Measurements from ENCODE around the gene LSM6. TPM values are rescaled to one million over a fixed set of nuclear protein-coding genes. Genes with fewer than 3 reads are reported as not detected.

LSM6 gene
- total RNA-seq, 1 experiment from 2014 or later = 76.3 TPM

GRCh38 chr4:146229406-146229805 is 53.9 kb downstream of the LSM6 start:
- H3K4me1 ChIP-seq (ENCODE audit: insufficient read depth, low read length) = no peaks in the 10 kb centered on the region
- H3F3A ChIP-seq (ENCODE audit: low read length, unreplicated experiment) = no peaks in the 10 kb centered on the region
- no peaks in the 10 kb centered on the region for H4K20me1 ChIP-seq (ENCODE audit: low read length)
- no peak overlapping the region for H3K4me3 ChIP-seq (ENCODE audit: low read length)
- ChIA-PET POLR2A (ENCODE audit: unreplicated experiment) (no interaction called here), CTCF (no interaction called here)
- H3K79me2 ChIP-seq (ENCODE audit: low read length) = no peaks in the 10 kb centered on the region
- no peaks in the 10 kb centered on the region for H3K36me3 ChIP-seq (ENCODE audit: low read depth, low read length)
- intact Hi-C loops (cut with micrococcal nuclease) = no loop called here
- no TSS peak for BruUV-seq (replicated peaks)
- ATAC-seq (no peak), DNase-seq (no peak)
- H3K9me3 ChIP-seq (ENCODE audit: low read length) = no peaks in the 10 kb centered on the region
- TF ChIP-seq EZH2 (IDR thresholded peaks at IDR 0.05; ENCODE audit: low read length, unreplicated experiment) (no peak), EZH2phosphoT487 (IDR thresholded peaks at IDR 0.05; ENCODE audit: borderline replicate concordance, low read length) (no peak)
- TF ChIP-seq, protein P1, sequence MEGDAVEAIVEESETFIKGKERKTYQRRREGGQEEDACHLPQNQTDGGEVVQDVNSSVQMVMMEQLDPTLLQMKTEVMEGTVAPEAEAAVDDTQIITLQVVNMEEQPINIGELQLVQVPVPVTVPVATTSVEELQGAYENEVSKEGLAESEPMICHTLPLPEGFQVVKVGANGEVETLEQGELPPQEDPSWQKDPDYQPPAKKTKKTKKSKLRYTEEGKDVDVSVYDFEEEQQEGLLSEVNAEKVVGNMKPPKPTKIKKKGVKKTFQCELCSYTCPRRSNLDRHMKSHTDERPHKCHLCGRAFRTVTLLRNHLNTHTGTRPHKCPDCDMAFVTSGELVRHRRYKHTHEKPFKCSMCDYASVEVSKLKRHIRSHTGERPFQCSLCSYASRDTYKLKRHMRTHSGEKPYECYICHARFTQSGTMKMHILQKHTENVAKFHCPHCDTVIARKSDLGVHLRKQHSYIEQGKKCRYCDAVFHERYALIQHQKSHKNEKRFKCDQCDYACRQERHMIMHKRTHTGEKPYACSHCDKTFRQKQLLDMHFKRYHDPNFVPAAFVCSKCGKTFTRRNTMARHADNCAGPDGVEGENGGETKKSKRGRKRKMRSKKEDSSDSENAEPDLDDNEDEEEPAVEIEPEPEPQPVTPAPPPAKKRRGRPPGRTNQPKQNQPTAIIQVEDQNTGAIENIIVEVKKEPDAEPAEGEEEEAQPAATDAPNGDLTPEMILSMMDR (conservative IDR thresholded peaks at IDR 0.05; ENCODE audit: low read depth, low read length) = no peak
- H3K9me2 ChIP-seq (replicated peaks; ENCODE audit: low read length) = no peaks in the 10 kb centered on the region
- H3K4me2 ChIP-seq (ENCODE audit: low read length) = no peak overlapping the region
- no peaks in the 10 kb centered on the region for H3K27me3 ChIP-seq (ENCODE audit: low read length)
- no peak overlapping the region for H2AFZ ChIP-seq (ENCODE audit: low read length)
- H3K9ac ChIP-seq (ENCODE audit: low read length) = no peak overlapping the region
- H3K27ac ChIP-seq (ENCODE audit: low read length) = no peak overlapping the region

- Histone ChIP-seq H3K4me3 (ENCODE audit: low read length) (no peak overlapping the region), H3K36me3 (ENCODE audit: low read depth, low read length) (no peaks in the 10 kb centered on the region), H4K20me1 (ENCODE audit: low read length) (no peaks in the 10 kb centered on the region), H3K79me2 (ENCODE audit: low read length) (no peaks in the 10 kb centered on the region), H3K27me3 (ENCODE audit: low read length) (no peaks in the 10 kb centered on the region), H3K9me2 (replicated peaks; ENCODE audit: low read length) (no peaks in the 10 kb centered on the region), H3K9ac (ENCODE audit: low read length) (no peak overlapping the region), H3F3A (ENCODE audit: low read length, unreplicated experiment) (no peaks in the 10 kb centered on the region), H3K27ac (ENCODE audit: low read length) (no peak overlapping the region), H3K4me1 (ENCODE audit: insufficient read depth, low read length) (no peaks in the 10 kb centered on the region), H3K9me3 (ENCODE audit: low read length) (no peaks in the 10 kb centered on the region), H2AFZ (ENCODE audit: low read length) (no peak overlapping the region), H3K4me2 (ENCODE audit: low read length) (no peak overlapping the region)
- TF ChIP-seq EZH2 (IDR thresholded peaks at IDR 0.05; ENCODE audit: low read length, unreplicated experiment) = no peak
- no peak for TF ChIP-seq EZH2phosphoT487 (IDR thresholded peaks at IDR 0.05; ENCODE audit: borderline replicate concordance, low read length)
- TF ChIP-seq, protein P1 (conservative IDR thresholded peaks at IDR 0.05; ENCODE audit: low read depth, low read length) = no peak
- ChIA-PET POLR2A (ENCODE audit: unreplicated experiment) (no interaction called here), CTCF (no interaction called here)
- intact Hi-C loops (cut with micrococcal nuclease) = no loop called here
- peak; percentile 58 for ATAC-seq
- peak; percentile 75 for DNase-seq
- BruUV-seq (replicated peaks) = no TSS peak
Measured at GRCh38 chr4:146232131-146232722, 56.7 kb downstream of the LSM6 start.

GRCh38 chr4:146235654-146236177 is 60.2 kb downstream of the LSM6 start:
- Histone ChIP-seq H3K9ac (ENCODE audit: low read length) (no peak overlapping the region), H3K4me1 (ENCODE audit: insufficient read depth, low read length) (peaks cover 3% of the 10 kb centered on the region), H3K9me3 (ENCODE audit: low read length) (no peaks in the 10 kb centered on the region), H3K27ac (ENCODE audit: low read length) (no peak overlapping the region), H3K79me2 (ENCODE audit: low read length) (no peaks in the 10 kb centered on the region), H3K36me3 (ENCODE audit: low read depth, low read length) (no peaks in the 10 kb centered on the region), H3F3A (ENCODE audit: low read length, unreplicated experiment) (no peaks in the 10 kb centered on the region), H3K27me3 (ENCODE audit: low read length) (no peaks in the 10 kb centered on the region), H3K4me2 (ENCODE audit: low read length) (no peak overlapping the region), H2AFZ (ENCODE audit: low read length) (no peak overlapping the region), H4K20me1 (ENCODE audit: low read length) (no peaks in the 10 kb centered on the region), H3K4me3 (ENCODE audit: low read length) (no peak overlapping the region), H3K9me2 (replicated peaks; ENCODE audit: low read length) (no peaks in the 10 kb centered on the region)
- ATAC-seq (no peak), DNase-seq (no peak)
- CTCF ChIA-PET = no interaction called here
- BruUV-seq (replicated peaks) = no TSS peak
- POLR2A ChIA-PET (ENCODE audit: unreplicated experiment) = no interaction called here
- TF ChIP-seq, protein P1 (conservative IDR thresholded peaks at IDR 0.05; ENCODE audit: low read depth, low read length) = no peak
- TF ChIP-seq EZH2phosphoT487 (IDR thresholded peaks at IDR 0.05; ENCODE audit: borderline replicate concordance, low read length) (no peak), EZH2 (IDR thresholded peaks at IDR 0.05; ENCODE audit: low read length, unreplicated experiment) (no peak)
- intact Hi-C loops (cut with micrococcal nuclease) = no loop called here
